ENCODE measurements around the gene HOXB1. TPM values are rescaled to one million over a fixed set of nuclear protein-coding genes. Genes with fewer than 3 reads are reported as not detected.

The HOXB1 gene
- polyA plus RNA-seq, 1 donor (not counting 4 experiments of a cell fraction or from before 2014, with no cell fraction given): not detected

GRCh38 chr17:48519427-48519826 is 11.4 kb downstream of the HOXB1 start:
- TF ChIP-seq EZH2 (IDR thresholded peaks at IDR 0.05; ENCODE audit: low read length) (no peak), CTCF (optimal IDR thresholded peaks at IDR 0.05 in 1 of 3, IDR thresholded peaks at IDR 0.05 in 1 of 3, conservative IDR thresholded peaks at IDR 0.05 in 1 of 3; ENCODE audit: extremely low read depth in 1 of 3, insufficient read depth in 2 of 3, low read length in 3 of 3) (no peak)
- Histone ChIP-seq H3K36me3 (ENCODE audit: control insufficient read depth in 2 of 2, extremely low read depth in 1 of 2, insufficient read depth in 2 of 2, low read length in 2 of 2) (no peaks in the 10 kb centered on the region), H2AFZ (ENCODE audit: control insufficient read depth, low read length) (no peak overlapping the region), H3K9me1 (ENCODE audit: control insufficient read depth, extremely low read depth, insufficient read depth, low read length) (no peaks in the 10 kb centered on the region), H3K4me1 (ENCODE audit: control insufficient read depth, extremely low read depth, insufficient read depth, low read length) (no peaks in the 10 kb centered on the region), H4K20me1 (ENCODE audit: control insufficient read depth, extremely low read depth, insufficient read depth, low read length) (no peaks in the 10 kb centered on the region), H3K9me3 (ENCODE audit: control insufficient read depth, low read depth, low read length) (no peaks in the 10 kb centered on the region), H3K9ac (ENCODE audit: control insufficient read depth, extremely low read depth, insufficient read depth, low read length) (no peak overlapping the region), H3K27me3 (ENCODE audit: control insufficient read depth, extremely low read depth, insufficient read depth, low read length) (peaks cover 28% of the 10 kb centered on the region), H3K4me2 (ENCODE audit: control insufficient read depth, extremely low read depth, insufficient read depth, low read depth, low read length) (no peak overlapping the region), H3K27ac (ENCODE audit: control insufficient read depth, insufficient read depth, low read length) (no peak overlapping the region), H3K79me2 (ENCODE audit: control insufficient read depth, insufficient read depth, low read length) (no peaks in the 10 kb centered on the region), H3K4me3 (ENCODE audit: control insufficient read depth in 2 of 3, extremely low read depth in 1 of 3, insufficient read depth in 2 of 3, low read depth in 1 of 3, low read length in 3 of 3) (no peak overlapping the region)
- dilution Hi-C loops (cut with MboI; ENCODE audit: extremely low pct_ligation_motif_present, low sequenced_read_pairs): no loop called here
- DNase-seq (ENCODE audit: low read depth, low spot score): no peak
- no peak for FAIRE-seq

GRCh38 chr17:48517478-48517877 is 13.3 kb downstream of the HOXB1 start:
- FAIRE-seq (no peak), DNase-seq (ENCODE audit: low read depth, low spot score) (no peak)
- no peak overlapping the region for H2AFZ ChIP-seq (ENCODE audit: control insufficient read depth, low read length)
- H3K9ac ChIP-seq (ENCODE audit: control insufficient read depth, extremely low read depth, insufficient read depth, low read length): no peak overlapping the region
- H3K4me2 ChIP-seq (ENCODE audit: control insufficient read depth, extremely low read depth, insufficient read depth, low read depth, low read length): no peak overlapping the region
- no peaks in the 10 kb centered on the region for H3K9me3 ChIP-seq (ENCODE audit: control insufficient read depth, low read depth, low read length)
- no peaks in the 10 kb centered on the region for H3K4me1 ChIP-seq (ENCODE audit: control insufficient read depth, extremely low read depth, insufficient read depth, low read length)
- H3K27me3 ChIP-seq (ENCODE audit: control insufficient read depth, extremely low read depth, insufficient read depth, low read length): peaks cover 38% of the 10 kb centered on the region
- TF ChIP-seq EZH2 (IDR thresholded peaks at IDR 0.05; ENCODE audit: low read length) (no peak), CTCF (optimal IDR thresholded peaks at IDR 0.05 in 1 of 3, IDR thresholded peaks at IDR 0.05 in 1 of 3, conservative IDR thresholded peaks at IDR 0.05 in 1 of 3; ENCODE audit: extremely low read depth in 1 of 3, insufficient read depth in 2 of 3, low read length in 3 of 3) (no peak)
- no peak overlapping the region for H3K4me3 ChIP-seq (ENCODE audit: control insufficient read depth in 2 of 3, extremely low read depth in 1 of 3, insufficient read depth in 2 of 3, low read depth in 1 of 3, low read length in 3 of 3)
- dilution Hi-C loops (cut with MboI; ENCODE audit: extremely low pct_ligation_motif_present, low sequenced_read_pairs): no loop called here
- no peaks in the 10 kb centered on the region for H3K36me3 ChIP-seq (ENCODE audit: control insufficient read depth in 2 of 2, extremely low read depth in 1 of 2, insufficient read depth in 2 of 2, low read length in 2 of 2)
- no peak overlapping the region for H3K27ac ChIP-seq (ENCODE audit: control insufficient read depth, insufficient read depth, low read length)
- H4K20me1 ChIP-seq (ENCODE audit: control insufficient read depth, extremely low read depth, insufficient read depth, low read length): no peaks in the 10 kb centered on the region
- no peaks in the 10 kb centered on the region for H3K9me1 ChIP-seq (ENCODE audit: control insufficient read depth, extremely low read depth, insufficient read depth, low read length)
- H3K79me2 ChIP-seq (ENCODE audit: control insufficient read depth, insufficient read depth, low read length): no peaks in the 10 kb centered on the region

All from keratinocyte (primary cell).